Spleen (tissue), 7 donors: ENCODE results near the gene LRRC4C.

ENCODE experiments used
- POLR2A ChIP-seq, 3 donors: fragments of 450-650 bp; IDR thresholded peaks; one replicate each; pipeline ENCODE4 v1.5.1; 2017; ENCODE audit warnings: antibody characterized with exemption in 3 of 3, mild to moderate bottlenecking in 1 of 3
- POLR2AphosphoS5 ChIP-seq, 3 donors: sonication (generic); formaldehyde crosslinking; IDR thresholded peaks; one replicate each; pipeline ENCODE4 v1.5.1; 2017; ENCODE audit warnings: antibody characterized with exemption in 3 of 3
- TF ChIP-seq, protein P1 (sequence below), 11 experiments: fragments of 200-600 bp in 7 of 11; fragments of 450-650 bp in 4 of 11; sonication (generic) in 4 of 11; IDR thresholded peaks in 8 of 11; conservative IDR thresholded peaks in 3 of 11; 1 replicate in 7 of 11; 2 replicates in 4 of 11; pipeline versions ENCODE4 v1.4.0 to v1.8.0; 2016 to 2021; ENCODE audit warnings: antibody characterized with exemption in 11 of 11, inconsistent platforms in 4 of 11, mild to moderate bottlenecking in 1 of 11
- donor health status: DM: no; HTN: no; CAD: no; lungs with moderate emphysema.
- donor health status: DM: no; HTN: no; CAD: no.
- donor health status: DM: no; HTN: no; CAD: no.

DNA sequence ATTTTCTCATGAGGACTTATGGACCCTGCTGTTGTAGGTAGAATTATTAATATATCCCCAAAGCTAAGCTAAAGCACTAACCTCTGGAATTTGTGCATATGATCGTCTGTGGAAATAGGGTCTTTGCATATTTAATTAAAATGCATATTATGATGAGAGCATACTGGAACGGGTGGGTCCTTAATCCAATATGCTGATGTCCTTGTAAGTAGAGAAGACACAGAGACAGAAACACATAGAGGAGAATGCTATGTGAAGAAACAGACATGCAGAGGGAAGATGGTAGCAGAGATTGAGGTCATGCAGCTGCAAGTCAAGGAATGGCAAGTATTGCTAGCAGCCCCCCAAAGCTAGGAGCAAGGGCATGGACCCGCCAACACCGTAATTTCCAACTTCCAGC is 439.2 kb downstream of the LRRC4C start:
- TF ChIP-seq, protein P1, sequence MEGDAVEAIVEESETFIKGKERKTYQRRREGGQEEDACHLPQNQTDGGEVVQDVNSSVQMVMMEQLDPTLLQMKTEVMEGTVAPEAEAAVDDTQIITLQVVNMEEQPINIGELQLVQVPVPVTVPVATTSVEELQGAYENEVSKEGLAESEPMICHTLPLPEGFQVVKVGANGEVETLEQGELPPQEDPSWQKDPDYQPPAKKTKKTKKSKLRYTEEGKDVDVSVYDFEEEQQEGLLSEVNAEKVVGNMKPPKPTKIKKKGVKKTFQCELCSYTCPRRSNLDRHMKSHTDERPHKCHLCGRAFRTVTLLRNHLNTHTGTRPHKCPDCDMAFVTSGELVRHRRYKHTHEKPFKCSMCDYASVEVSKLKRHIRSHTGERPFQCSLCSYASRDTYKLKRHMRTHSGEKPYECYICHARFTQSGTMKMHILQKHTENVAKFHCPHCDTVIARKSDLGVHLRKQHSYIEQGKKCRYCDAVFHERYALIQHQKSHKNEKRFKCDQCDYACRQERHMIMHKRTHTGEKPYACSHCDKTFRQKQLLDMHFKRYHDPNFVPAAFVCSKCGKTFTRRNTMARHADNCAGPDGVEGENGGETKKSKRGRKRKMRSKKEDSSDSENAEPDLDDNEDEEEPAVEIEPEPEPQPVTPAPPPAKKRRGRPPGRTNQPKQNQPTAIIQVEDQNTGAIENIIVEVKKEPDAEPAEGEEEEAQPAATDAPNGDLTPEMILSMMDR (IDR thresholded peaks at IDR 0.05 in 8 of 11, conservative IDR thresholded peaks at IDR 0.05 in 3 of 11) = no peak
- no peak for TF ChIP-seq POLR2A (IDR thresholded peaks at IDR 0.05)
- TF ChIP-seq POLR2AphosphoS5 (IDR thresholded peaks at IDR 0.05) = no peak
